IPS DF 19.7 (cell line): ENCODE data around the gene HOXA4.

Experiments
- DNase-seq: peaks from one replicate; pipeline ENCODE4 v3.0.0-alpha.2; 2013; ENCODE audit warnings: low read depth, low spot score

HOXA4 gene

DNA sequence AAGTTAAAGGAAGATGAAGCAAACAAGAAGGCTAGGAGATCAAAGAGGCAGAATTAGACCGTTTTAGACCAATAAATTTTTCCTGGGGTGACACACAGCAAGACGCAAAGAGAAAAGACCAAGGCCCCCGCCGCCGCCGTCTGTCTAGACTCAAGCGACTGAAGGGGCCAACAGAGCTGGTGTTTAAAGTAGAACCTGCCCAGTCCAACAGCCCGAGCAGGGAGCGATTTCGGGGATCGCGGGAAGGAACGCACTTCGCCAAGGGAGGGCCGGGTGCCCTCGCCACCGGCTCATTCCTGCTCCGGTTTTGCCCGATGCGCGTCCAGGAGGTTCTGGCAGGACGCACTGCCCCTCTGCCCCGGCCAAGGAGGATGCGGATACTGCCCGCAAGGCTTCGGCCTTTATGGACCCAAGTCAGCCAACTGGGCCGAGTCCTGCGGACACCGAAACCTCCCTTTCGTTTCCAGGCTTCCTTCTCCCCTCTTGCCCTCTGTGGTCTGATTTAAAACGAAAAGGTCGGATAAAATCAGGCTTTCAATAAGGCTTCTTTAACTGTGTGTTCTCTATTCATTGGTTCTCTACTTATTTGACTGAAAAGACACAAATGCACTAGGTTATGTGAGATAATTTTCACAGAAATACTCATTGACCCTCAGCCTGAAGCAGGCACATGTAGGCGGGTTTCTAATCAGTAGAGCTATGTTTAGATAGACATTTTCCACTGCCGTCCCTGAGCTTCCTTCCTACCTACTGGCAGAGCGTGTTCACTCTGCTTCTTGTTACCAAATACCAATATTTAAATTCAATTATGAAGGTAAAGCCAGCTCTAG, 28.1 kb upstream of the HOXA4 start:
- no peak for DNase-seq

DNA sequence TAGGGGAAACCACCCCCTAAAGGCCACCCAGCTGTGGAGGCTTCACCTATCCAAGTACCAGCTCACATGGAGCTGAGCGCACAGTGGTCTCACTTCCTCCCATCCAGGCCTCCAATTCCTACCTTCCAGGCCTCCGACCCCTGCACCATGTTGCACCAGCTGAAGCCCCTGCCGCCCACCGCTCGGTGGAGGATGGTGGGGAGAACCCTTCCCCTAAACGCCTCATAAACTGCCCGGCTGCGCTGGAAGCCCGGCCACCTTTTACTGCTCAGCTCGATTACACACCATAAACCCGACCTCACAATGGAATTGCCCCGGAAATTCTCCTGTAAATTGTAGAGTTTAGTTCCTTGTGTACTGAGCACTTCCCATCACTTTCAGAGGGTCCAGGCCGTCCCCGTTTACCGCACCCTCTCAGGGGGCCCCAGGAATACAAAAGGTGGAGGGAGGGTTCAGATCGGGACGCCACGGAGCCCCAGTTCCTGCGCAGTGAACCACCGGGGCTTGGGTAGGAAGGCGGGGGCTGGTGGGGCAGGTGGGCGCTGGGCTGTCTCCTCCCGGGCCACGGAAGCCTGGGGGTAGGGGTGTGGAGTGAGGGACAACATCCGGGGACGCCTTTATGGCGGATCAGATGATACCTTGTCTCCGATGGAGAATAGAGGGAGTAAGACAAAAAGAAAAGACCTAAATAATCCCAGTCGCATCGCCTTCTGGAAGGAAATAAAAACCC, 27.3 kb upstream of the HOXA4 start:
- no peak for DNase-seq

DNA sequence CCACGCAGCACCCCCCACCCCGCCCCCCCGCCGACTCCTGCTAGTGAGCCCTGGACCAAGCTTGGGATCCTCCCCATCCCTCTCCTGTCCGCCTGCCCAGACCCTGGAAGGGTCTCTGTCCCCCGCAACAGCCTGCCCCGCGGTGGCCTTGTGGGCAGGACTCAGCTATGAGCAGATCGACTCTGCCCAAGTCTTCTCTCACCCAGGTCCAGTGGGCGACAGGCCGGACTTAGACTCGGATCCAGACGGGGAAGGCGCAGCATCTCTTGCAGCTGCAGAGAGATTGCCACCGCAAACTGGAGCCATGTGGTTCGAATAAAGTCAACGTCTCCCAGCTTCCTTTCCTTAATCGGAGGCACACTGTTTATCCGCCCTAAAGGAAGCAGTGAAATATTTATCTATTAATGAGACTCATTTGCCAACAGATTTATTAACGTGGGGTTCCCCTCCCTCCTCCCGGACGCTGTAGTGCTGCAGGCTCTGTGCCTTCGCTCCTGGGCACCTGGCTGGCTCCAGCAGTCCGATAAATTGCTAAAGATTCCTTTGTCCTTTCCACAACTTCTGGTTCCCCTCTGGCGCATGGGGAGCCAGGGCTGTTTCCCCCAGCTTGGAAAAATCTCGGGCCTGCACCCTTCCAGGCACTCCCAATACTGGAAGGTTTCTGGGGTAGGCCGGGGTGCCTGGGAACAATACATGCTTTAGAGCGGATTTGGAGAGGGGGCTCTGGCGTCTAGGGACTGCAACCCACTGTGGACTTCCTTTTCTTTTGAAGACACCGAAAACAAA, 26.6 kb upstream of the HOXA4 start:
- DNase-seq = no peak

DNA sequence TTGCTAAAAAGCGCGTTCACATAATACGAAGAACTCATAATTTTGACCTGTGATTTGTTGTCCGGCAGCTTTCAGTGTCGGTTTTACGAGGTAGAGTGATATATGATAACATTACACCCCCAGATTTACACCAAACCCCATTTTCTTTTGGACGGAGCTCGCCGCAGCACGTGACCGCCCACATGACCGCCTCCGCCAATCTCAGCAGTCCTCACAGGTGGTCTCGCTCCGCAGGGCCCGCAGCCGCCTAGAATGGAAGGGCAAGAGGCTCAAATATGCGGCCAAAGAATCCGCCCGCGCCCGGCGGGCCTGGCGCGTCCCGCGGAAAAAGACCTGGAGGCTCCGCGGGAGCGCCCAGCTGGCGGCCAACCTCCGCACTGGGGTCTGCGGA, 25.9 kb upstream of the HOXA4 start, which contains the start of gene HOXA7:
TSS of gene HOXA7 (minus strand) at position 168 of the 391 bp plus-strand sequence. CDS start at position 38, 130 bp downstream.
- DNase-seq = no peak

DNA sequence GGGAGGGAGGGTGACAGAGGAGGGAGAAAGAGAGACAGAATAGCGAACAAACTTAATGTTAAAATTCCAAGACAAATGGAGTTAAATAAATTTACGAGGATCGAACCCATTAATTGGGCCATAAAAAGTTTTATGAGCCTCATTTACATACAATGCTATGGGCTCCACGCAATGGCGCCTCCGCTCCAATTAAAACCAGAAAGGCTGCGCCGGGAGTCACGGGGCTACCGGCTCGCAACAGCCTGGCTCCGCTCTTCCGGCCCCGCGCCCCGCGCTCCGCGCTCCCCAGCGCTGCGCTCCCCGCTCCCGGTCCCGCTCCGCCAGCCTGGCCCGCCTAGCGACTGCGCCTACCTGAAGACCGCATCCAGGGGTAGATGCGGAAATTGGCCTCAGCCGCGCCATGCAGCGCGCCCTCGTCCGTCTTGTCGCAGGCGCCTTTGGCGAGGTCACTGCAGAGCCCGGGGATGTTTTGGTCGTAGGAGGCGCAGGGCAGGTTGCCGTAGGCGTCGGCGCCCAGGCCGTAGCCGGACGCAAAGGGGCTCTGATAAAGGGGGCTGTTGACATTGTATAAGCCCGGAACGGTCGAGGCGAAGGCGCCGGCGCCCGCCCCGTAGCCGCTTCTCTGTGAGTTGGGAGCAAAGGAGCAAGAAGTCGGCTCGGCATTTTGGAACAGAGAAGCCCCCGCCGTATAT, 25.4 kb upstream of the HOXA4 start:
- DNase-seq = no peak

DNA sequence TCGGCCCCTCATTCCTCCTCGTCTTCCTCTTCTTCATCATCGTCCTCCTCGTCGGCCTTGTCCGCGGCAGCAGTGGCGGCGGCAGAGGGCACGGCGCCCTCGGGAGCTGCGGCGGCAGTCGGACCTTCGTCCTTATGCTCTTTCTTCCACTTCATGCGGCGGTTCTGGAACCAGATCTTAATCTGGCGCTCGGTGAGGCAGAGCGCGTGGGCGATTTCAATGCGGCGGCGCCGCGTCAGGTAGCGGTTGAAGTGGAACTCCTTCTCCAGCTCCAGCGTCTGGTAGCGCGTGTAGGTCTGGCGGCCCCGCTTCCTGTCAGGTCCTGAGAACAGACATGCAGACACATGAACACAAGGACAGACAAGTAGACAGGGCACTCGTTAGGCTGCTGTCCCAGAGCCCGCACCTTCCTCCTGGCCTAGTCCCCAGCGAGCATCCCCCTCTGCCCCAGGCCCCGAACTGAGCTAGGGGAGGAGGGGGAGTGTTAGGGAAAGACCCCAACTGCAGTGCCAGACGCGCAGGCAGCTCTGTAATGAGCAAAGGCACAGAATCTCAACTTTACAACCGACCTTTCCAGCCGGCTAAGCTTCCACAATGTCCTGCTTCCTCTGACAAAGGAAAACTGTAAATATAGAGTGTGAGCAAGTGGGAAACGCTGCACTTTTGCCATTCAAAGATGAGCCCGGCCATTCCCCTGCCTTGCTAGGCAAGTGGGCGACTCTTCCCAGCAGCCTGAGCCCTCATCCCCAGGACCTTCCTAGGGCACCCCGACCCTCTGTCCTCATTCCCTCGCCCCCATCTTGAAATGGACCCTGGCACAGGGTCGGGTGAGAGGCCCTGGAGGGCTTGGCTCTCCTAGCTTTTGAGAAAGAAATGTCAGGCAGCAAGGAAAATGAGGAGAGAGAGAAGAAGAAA, 24.6 kb upstream of the HOXA4 start:
- no peak for DNase-seq

DNA sequence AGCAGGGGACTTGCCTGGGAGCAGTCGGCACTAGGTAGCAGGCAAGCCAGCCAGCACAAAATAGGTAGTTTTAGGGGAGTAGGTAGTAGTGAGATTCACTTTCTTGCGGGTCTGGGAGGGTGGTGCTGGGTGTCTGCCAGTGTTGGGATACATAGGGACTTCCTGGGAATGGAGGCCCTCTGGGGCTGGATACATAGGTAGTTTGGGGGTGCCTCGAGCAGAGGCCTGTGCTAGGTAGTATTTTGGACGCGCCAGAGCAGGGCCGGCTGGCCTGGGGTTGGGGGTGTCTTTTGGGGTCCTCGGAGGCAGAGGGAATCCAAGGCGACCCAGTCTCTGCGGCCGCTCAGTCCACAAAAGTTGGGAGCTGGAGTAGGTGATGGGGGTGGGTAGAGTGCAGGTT, 23.8 kb upstream of the HOXA4 start:
- DNase-seq = no peak

DNA sequence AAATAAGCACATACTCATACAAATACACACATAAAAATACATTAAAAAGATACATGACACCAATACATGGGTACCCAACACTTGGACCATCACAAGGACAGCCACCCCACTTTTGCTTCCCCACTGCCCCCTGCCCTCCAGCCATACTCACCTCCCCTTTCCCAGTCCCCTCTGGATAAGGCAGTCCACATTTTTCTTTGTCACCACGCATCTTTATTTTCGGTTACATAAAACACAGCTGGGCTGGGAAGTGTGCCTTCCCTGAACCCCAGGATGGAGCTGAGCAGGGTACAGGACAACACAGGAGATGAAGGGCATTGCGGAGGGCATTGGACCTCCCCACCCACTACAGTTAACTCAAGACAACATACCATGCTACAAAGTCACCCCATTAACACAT, 23.0 kb upstream of the HOXA4 start:
- DNase-seq = no peak

DNA sequence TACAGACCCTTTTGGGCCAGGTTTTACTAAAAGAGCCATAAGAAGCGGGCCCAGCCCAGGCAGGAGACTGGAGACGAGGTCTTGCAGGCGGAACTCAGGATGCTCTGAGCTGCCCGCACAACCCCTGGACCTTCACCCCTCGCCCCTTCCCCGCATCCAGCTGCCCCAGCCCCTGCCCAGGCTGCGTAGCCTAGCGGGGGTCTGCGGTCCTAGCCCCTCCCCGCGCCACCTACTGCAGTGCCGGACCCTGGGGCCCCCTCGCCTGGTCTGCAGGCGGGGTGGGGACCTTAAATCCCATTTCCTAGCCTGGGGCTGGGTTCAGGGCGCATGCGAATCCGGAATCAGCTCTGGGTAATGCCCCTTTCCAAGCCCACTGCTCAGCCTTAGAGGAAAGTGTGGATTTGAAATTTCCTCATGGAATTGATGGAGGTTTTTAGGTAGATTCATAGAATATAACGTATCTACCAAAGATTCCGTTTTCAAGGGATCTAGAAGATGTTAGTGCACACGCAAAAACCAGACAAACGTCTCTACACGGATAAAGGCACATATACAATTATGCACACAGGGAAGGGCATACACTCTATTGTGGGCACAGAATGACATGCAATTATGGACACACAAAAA, 22.4 kb upstream of the HOXA4 start:
- DNase-seq = no peak

DNA sequence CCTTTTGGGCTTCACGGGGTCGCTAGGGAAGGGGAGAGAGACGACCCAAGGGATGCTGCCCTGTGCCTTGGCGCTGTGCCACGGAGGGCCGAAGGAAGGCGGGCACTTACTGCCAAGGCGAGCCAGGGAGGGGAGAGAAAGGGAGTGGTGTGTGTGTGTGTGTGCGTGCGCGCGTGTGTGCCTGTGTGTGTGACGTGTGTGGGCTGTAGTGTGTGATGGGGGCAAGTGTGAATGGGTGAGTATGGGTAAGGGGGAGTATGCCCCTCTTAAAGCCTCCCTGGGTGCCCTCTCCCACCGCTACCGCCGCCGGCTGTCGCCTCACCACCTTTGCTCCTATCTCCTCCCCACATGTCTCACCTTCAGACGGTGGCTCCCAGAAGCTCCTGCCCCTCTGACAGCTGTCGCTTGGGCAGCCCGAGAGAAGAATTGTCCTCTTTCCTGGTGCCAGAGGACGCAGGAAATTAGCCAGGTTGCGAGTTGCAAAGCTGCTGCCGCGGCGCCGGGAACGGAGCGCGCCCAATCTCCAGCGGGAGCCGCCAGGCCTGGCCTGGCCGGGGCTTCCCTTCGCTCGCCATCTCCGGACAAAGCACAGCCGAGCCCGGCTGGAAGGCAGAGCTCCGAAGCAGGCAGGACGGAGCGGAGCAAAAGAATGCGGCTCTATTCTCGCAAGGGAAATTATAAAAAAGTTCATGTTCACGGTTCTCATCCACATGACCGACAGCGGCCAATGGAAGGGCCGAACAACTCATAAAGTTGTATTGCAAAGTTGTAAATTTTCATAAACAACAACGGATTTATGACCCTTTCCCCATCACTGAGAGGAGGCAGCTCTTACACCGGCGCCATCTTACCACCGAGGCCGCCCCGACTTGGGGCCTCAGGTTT, 21.6 kb upstream of the HOXA4 start, which contains the start of gene HOXA3:
TSS of gene HOXA3 (minus strand) at position 653 of the 885 bp plus-strand sequence. CDS start 41,943 bp downstream, outside the sequence.
- DNase-seq = no peak

DNA sequence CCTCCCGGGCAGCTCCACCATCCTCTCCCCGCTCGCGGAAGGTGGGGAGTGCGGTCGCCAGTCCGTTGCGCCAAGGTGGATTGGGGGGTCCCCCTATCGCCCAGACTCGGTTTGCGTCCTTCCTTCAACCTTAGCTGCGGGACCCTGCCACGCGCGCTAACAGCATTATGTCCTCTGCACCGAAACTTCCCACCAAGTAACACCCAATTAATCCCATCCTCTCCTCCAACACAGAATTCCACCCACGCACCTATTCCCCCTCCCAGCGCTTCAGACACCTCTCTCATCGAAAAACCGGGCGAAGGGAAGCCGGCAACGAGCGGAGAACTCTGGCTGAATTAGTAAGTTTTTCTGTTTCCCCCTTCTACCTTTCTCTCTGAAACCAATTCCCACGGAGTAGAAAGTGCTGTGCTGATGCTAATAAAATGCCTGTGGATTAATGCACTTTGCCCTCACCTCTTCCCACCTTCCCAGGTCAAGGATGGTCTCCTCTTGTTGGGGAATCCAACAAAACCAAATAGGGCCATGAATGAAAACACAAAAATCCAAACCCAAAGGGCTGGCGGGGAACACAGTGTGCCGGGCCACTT, 20.9 kb upstream of the HOXA4 start:
- no peak for DNase-seq

DNA sequence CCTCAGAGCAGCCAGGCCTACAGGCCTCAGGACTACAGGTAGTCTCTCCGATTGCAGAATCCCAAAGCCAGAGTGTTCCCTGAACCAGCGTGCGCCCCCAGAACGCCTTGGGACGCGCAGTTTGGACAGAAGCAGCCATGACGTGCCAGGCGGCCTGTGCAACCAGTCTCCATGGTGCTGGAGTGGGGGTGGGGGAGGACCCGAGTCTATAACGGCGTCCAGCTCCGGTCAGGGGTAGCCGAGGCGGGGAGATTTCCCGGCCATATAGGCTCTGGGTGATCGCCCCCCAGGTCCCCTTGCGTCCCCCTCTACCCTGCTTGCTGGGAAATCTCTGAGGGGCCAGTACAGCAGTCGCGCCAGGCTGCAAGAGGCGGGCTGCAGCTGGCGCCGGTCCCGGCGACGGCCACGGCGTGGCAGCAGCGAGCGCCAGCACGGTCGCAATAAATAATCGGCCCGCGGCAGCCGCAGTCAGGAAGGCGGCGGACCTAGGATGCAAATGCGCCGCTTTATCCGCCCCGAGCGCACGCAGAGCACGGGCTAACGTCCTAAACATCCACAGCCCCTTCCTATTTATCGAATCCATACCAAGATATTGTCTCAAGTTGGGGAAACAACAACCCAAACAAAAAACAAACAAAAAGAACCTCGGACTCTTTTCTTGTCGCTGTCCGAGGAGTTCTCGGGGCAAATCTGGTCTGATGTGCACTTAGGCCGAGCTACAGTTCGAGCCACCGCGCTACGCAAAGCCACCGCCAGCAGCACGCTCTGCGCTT, 20.2 kb upstream of the HOXA4 start:
- no peak for DNase-seq

DNA sequence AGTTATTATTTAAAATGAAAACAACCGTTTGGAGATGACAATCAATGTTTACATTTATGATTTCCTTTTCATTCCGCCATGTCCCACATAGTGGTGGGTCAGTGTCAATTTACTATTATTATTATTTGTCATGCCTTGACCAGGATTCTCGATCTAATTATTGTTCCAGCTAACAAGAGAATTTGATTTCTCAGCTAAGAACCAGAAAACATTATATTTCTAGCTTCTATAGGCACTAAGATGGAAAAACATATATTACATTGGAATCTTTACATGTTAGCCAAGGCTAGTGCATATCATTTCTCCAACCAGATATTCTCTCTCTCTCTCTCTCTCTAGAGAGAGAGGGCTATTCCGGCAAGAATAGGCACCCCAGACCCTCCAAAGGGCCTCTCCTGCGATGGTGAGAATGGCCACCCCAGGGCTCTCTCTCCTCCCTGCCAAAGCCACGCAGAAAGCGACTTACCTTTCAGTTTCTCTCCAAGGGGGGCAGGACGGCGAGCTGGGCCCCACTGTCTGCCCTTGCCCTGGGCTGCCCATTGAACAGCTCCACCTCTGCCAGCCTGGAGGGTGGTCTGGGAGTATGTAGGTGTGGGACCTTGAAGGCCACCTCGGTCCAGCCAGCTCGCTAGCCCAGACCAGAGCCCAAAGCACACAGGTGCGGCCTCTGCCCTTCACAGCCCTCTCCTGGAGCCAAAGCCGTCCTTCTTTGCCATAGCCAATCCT, 19.4 kb upstream of the HOXA4 start:
- DNase-seq = no peak

DNA sequence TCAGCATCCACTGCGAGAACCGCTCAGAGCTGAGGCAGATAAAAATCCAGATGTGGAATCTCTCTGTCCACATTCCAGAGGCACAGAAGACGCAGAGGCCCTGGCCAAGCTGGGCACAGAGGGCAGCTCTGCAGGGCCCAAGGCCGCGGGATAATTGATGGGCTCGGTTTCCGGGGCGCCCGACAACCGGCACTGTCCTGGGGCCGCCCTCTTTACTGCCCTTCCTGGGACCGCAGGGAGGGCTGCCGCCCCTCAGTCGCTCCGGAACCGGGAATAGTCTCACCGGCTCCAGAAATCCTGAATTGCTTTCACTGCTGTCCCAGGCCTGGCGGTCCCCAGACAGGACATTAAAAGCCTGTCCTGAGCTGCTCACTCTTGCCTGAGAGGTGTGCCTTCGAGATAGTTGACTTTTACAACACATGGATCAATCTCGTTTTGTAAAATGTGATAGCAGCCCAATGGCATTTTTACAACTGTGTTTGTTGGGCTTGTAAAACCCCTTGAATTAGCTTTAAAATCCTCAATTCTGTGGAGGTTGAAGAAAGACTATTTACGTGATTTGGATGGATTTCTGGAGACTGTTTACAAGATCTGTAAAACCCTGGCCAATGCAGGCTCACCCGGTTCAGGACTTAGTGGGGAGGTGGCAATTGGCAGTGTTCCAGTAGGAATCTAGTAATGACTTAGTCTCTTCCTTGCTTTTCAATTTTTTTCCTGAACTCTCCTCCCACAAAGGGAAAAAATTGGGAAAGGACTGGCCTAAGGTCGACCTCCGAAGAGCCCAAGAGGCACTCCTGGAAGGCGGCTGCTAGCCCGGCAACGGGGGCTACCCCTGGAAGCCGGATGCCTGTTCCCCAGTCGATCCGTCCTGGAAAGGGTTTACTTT, 18.4 kb upstream of the HOXA4 start:
- DNase-seq = no peak

DNA sequence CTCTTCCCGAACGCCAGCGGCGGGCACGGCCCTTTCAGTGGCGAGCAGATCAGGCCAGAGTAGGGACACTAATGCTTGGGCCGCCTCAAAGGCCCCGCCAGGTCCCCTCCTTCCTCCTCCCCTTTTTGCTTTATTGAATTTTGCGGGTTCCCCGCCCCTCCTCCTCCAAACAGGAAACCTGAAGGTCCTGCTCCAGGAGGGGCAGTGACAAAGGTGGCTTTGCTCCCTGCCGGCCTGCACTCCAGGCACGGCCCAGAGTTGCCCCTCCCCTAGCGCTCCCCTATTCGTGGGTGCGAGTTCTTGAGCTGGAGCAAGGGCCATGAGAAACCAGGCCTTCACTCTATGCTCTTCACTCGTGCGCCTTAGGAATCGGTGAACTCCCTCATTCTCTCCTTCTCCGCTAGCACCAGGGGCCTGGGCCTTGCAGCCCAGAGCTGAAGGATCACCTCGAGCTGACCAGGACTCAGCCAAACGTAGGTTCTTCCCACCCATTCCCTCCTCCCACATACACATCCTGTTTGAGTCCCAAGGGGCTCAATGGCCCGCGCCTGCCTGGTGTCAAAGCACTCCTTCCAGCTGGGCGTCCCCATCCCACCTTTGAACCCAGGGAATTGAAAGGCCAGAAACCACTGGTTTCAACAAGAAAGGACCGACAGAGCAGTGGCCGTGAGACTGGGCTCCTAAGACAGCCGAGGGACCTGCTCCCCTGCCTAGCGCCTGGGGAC, 17.6 kb upstream of the HOXA4 start:
- no peak for DNase-seq
